Activated T-cell treated with anti-CD3 and anti-CD28 coated beads, Interleukin-2, amount 50 U/mL, for 72 hours (primary cell): ENCODE measurements around the gene SGMS1. TPM values are rescaled to one million over a fixed set of nuclear protein-coding genes. Genes with fewer than 3 reads are reported as not detected.

Source experiments
- ATAC-seq, 2 donors: fragments of 150-1000 bp; cut with Tn5 transposase; replicated peaks in 1 of 2; 2 replicates each; pipeline ENCODE4 v1.10.0; 2021; ENCODE audit warnings: moderate library complexity in 2 of 2, mild to moderate bottlenecking in 1 of 2
- DNase-seq, 2 donors: peaks; one replicate each; pipeline ENCODE4 v3.0.0; 2021 to 2022; ENCODE audit warnings: mixed read lengths in 1 of 2
- H3K27ac Mint-ChIP-seq: one replicate; pipeline ENCODE4 v1.8.0; 2022; ENCODE audit warnings: mild to moderate bottlenecking, moderate library complexity, mixed read lengths
- H3K27me3 Mint-ChIP-seq: one replicate; pipeline ENCODE4 v1.8.0; 2022; ENCODE audit warnings: low read depth, mixed read lengths
- H3K36me3 Mint-ChIP-seq, 2 donors: one replicate each; pipeline ENCODE4 v1.8.0; 2022; ENCODE audit warnings: mixed read lengths in 2 of 2, mild to moderate bottlenecking in 1 of 2; ENCODE audit not compliant: insufficient read depth in 2 of 2
- H3K4me1 Mint-ChIP-seq: one replicate; pipeline ENCODE4 v1.8.0; 2022; ENCODE audit warnings: low read depth, mixed read lengths
- H3K4me3 Mint-ChIP-seq, 2 donors: one replicate each; pipeline ENCODE4 v1.8.0; 2022; ENCODE audit warnings: mild to moderate bottlenecking in 2 of 2, mixed read lengths in 2 of 2, moderate library complexity in 2 of 2
- H3K9me3 Mint-ChIP-seq, 2 donors: one replicate each; pipeline ENCODE4 v1.8.0; 2022; ENCODE audit warnings: mixed read lengths in 2 of 2
- total RNA-seq, 2 donors: library from RNA; stranded (reverse); gene quantifications; one replicate each; pipeline ENCODE4 v1.2.3, GENCODE V29; 2022

The SGMS1 gene
- total RNA-seq, 2 donors from 2014 or later, result 8.9 to 9.7 TPM

- Mint-ChIP-seq H3K27me3 (no peaks in the 10 kb centered on the region), H3K4me1 (peaks cover 37% of the 10 kb centered on the region), H3K36me3 (peaks cover 2 to 12% of the 10 kb centered on the region in 2 donors), H3K27ac (no peak overlapping the region), H3K9me3 (peaks cover 0 to 2% of the 10 kb centered on the region in 2 donors), H3K4me3 (no peak overlapping the region)
- ATAC-seq, result no peak
- no peak for DNase-seq
These were observed 150.8 kb downstream of the SGMS1 start for GRCh38 chr10:50472914-50473313.

- Mint-ChIP-seq H3K27me3 (no peaks in the 10 kb centered on the region), H3K4me1 (peaks cover 51% of the 10 kb centered on the region), H3K9me3 (no peaks in the 10 kb centered on the region), H3K4me3 (no peak overlapping the region), H3K27ac (no peak overlapping the region), H3K36me3 (peaks cover 2 to 4% of the 10 kb centered on the region in 2 donors)
- DNase-seq (no peak), ATAC-seq (no peak)
These were observed 152.2 kb downstream of the SGMS1 start for GRCh38 chr10:50471583-50471975.

- Mint-ChIP-seq H3K4me1 (peaks cover 51% of the 10 kb centered on the region), H3K27ac (no peak overlapping the region), H3K9me3 (no peaks in the 10 kb centered on the region), H3K4me3 (no peak overlapping the region), H3K36me3 (peaks cover 0 to 2% of the 10 kb centered on the region in 2 donors), H3K27me3 (no peaks in the 10 kb centered on the region)
- DNase-seq (no peak), ATAC-seq (no peak)
These were observed 152.8 kb downstream of the SGMS1 start for GRCh38 chr10:50470798-50471582.

- Mint-ChIP-seq H3K4me3 (peak overlapping the region in 1 of 2 donors; percentile 25), H3K36me3 (peaks cover 0 to 1% of the 10 kb centered on the region in 2 donors), H3K4me1 (peaks cover 51% of the 10 kb centered on the region), H3K27ac (no peak overlapping the region), H3K27me3 (no peaks in the 10 kb centered on the region), H3K9me3 (no peaks in the 10 kb centered on the region)
- ATAC-seq (no peak), DNase-seq (peak in 1 of 2 donors; percentile 1)
These were observed 153.4 kb downstream of the SGMS1 start for GRCh38 chr10:50470345-50470744.

GRCh38 chr10:50469778-50470193 lies 154.0 kb downstream of the SGMS1 start:
- peaks cover 51% of the 10 kb centered on the region for H3K4me1 Mint-ChIP-seq

GRCh38 chr10:50469288-50469687 lies 154.5 kb downstream of the SGMS1 start:
- Mint-ChIP-seq H3K27me3 (no peaks in the 10 kb centered on the region), H3K4me3 (no peak overlapping the region), H3K9me3 (no peaks in the 10 kb centered on the region), H3K36me3 (peaks cover 0 to 1% of the 10 kb centered on the region in 2 donors), H3K27ac (no peak overlapping the region), H3K4me1 (peaks cover 51% of the 10 kb centered on the region)
- ATAC-seq, result no peak
- no peak for DNase-seq

More at GRCh38 chr10:50469778-50470193, 154.0 kb downstream of the SGMS1 start:
- DNase-seq (no peak), ATAC-seq (no peak)
- H3K4me3 Mint-ChIP-seq, result peak overlapping the region in 1 of 2 donors; percentile 48
- peak overlapping the region; percentile 36 for H3K27ac Mint-ChIP-seq
- no peaks in the 10 kb centered on the region for H3K27me3 Mint-ChIP-seq
- peaks cover 0 to 1% of the 10 kb centered on the region in 2 donors for H3K36me3 Mint-ChIP-seq
- H3K9me3 Mint-ChIP-seq, result no peaks in the 10 kb centered on the region

GRCh38 chr10:50467209-50467608 lies 156.5 kb downstream of the SGMS1 start:
- H3K27ac Mint-ChIP-seq, result no peak overlapping the region
- no peak for DNase-seq
- H3K4me1 Mint-ChIP-seq, result peaks cover 45% of the 10 kb centered on the region

GRCh38 chr10:50464004-50464409 lies 159.7 kb downstream of the SGMS1 start:
- peaks cover 24% of the 10 kb centered on the region for H3K4me1 Mint-ChIP-seq
- ATAC-seq, result no peak
- no peaks in the 10 kb centered on the region for H3K27me3 Mint-ChIP-seq
- peaks cover 7 to 9% of the 10 kb centered on the region in 2 donors for H3K36me3 Mint-ChIP-seq
- no peaks in the 10 kb centered on the region for H3K9me3 Mint-ChIP-seq
- H3K4me3 Mint-ChIP-seq, result no peak overlapping the region
- DNase-seq, result no peak
- no peak overlapping the region for H3K27ac Mint-ChIP-seq

More at GRCh38 chr10:50467209-50467608, 156.5 kb downstream of the SGMS1 start:
- Mint-ChIP-seq H3K9me3 (no peaks in the 10 kb centered on the region), H3K27me3 (no peaks in the 10 kb centered on the region), H3K4me3 (no peak overlapping the region), H3K36me3 (peaks cover 0 to 1% of the 10 kb centered on the region in 2 donors)
- ATAC-seq, result no peak

- Mint-ChIP-seq H3K9me3 (no peaks in the 10 kb centered on the region), H3K4me3 (no peak overlapping the region), H3K27me3 (no peaks in the 10 kb centered on the region), H3K36me3 (peaks cover 7 to 9% of the 10 kb centered on the region in 2 donors), H3K27ac (no peak overlapping the region), H3K4me1 (peaks cover 3% of the 10 kb centered on the region)
- DNase-seq (no peak), ATAC-seq (no peak)
These were observed 161.9 kb downstream of the SGMS1 start for GRCh38 chr10:50461834-50462233.

GRCh38 chr10:50461123-50461522 lies 162.6 kb downstream of the SGMS1 start:
- no peaks in the 10 kb centered on the region for H3K27me3 Mint-ChIP-seq
- no peak overlapping the region for H3K4me3 Mint-ChIP-seq
- H3K4me1 Mint-ChIP-seq, result no peaks in the 10 kb centered on the region
- no peak overlapping the region for H3K27ac Mint-ChIP-seq
- ATAC-seq (no peak), DNase-seq (no peak)
- H3K36me3 Mint-ChIP-seq, result peaks cover 7 to 9% of the 10 kb centered on the region in 2 donors
- no peaks in the 10 kb centered on the region for H3K9me3 Mint-ChIP-seq

GRCh38 chr10:50456719-50457118 lies 167.0 kb downstream of the SGMS1 start:
- DNase-seq (no peak), ATAC-seq (no peak)
- peaks cover 8% of the 10 kb centered on the region in 2 donors for H3K36me3 Mint-ChIP-seq
- H3K27ac Mint-ChIP-seq, result no peak overlapping the region
- no peaks in the 10 kb centered on the region for H3K4me1 Mint-ChIP-seq
- H3K27me3 Mint-ChIP-seq, result no peaks in the 10 kb centered on the region
- no peak overlapping the region for H3K4me3 Mint-ChIP-seq
- H3K9me3 Mint-ChIP-seq, result no peaks in the 10 kb centered on the region

- H3K36me3 Mint-ChIP-seq, result peaks cover 0 to 1% of the 10 kb centered on the region in 2 donors
- H3K9me3 Mint-ChIP-seq, result no peaks in the 10 kb centered on the region
- no peaks in the 10 kb centered on the region for H3K27me3 Mint-ChIP-seq
- DNase-seq, result no peak
- H3K4me3 Mint-ChIP-seq, result no peak overlapping the region
- peak in 1 of 2 donors; percentile 36 for ATAC-seq
- no peak overlapping the region for H3K27ac Mint-ChIP-seq
- H3K4me1 Mint-ChIP-seq, result no peaks in the 10 kb centered on the region
These were observed 169.8 kb downstream of the SGMS1 start for GRCh38 chr10:50453940-50454339.

- no peak overlapping the region for H3K4me3 Mint-ChIP-seq
- H3K27ac Mint-ChIP-seq, result no peak overlapping the region
- no peak for ATAC-seq
- H3K36me3 Mint-ChIP-seq, result peaks cover 0 to 1% of the 10 kb centered on the region in 2 donors
- DNase-seq, result no peak
- H3K9me3 Mint-ChIP-seq, result no peaks in the 10 kb centered on the region
- no peaks in the 10 kb centered on the region for H3K27me3 Mint-ChIP-seq
- H3K4me1 Mint-ChIP-seq, result peaks cover 5% of the 10 kb centered on the region
These were observed 171.2 kb downstream of the SGMS1 start for GRCh38 chr10:50452603-50453002.
